ENCODE results near the gene SPATA3.
"Not testable (repeated sequence)": the region's sequence is repeated elsewhere in the genome, so short reads cannot be mapped to it uniquely, and the experiment has no call there.

The SPATA3 gene

DNA sequence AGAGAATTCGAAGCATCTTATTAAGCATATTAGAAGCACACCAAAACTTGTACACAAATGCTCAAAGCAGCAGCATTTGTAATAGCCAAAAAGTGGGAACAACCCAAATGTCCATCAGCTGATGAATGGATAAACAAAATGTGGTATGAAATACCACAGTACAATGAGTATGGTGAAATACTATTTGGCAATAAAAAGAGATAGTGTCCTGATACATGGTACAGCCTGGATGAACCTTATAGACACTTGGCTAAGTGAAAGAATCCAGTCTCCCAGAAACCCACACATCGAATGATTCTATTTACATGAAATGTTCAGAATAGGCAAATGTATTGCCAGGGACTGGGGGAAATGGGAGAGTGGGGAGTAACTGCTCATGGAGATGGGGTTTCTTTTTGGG, 3.0 kb downstream of the SPATA3 start:
- no peaks in the 10 kb centered on the region for H3K4me1 ChIP-seq (ENCODE audit: insufficient read depth, insufficient read length)
- TF ChIP-seq ZNF274 (IDR thresholded peaks at IDR 0.05; ENCODE audit: low read depth, low read length) = no peak
- no peak for TF ChIP-seq YY1 (IDR thresholded peaks at IDR 0.05; ENCODE audit: insufficient read depth, insufficient read length)
- no peak for TF ChIP-seq SUZ12 (IDR thresholded peaks at IDR 0.05; ENCODE audit: extremely low read depth, insufficient read depth, insufficient read length)
- no peaks in the 10 kb centered on the region for H3K9me3 ChIP-seq (ENCODE audit: insufficient read depth, low read length)
- no peak overlapping the region for H3K9ac ChIP-seq (ENCODE audit: insufficient read length, low read depth)
- H3K4me3 ChIP-seq (ENCODE audit: insufficient read length, low read depth) = no peak overlapping the region
- no peak for DNase-seq (ENCODE audit: low read depth, low spot score)
- H3K36me3 ChIP-seq (ENCODE audit: insufficient read depth, insufficient read length, low read length) = no peaks in the 10 kb centered on the region
- H3K27me3 ChIP-seq (ENCODE audit: insufficient read depth, insufficient read length) = no peaks in the 10 kb centered on the region

- Histone ChIP-seq H3K36me3 (ENCODE audit: insufficient read depth, insufficient read length, low read length) (no peaks in the 10 kb centered on the region), H3K4me3 (ENCODE audit: insufficient read length, low read depth) (no peak overlapping the region), H3K27me3 (ENCODE audit: insufficient read depth, insufficient read length) (no peaks in the 10 kb centered on the region), H3K4me1 (ENCODE audit: insufficient read depth, insufficient read length) (no peaks in the 10 kb centered on the region), H3K9me3 (ENCODE audit: insufficient read depth, low read length) (no peaks in the 10 kb centered on the region), H3K9ac (ENCODE audit: insufficient read length, low read depth) (no peak overlapping the region)
- TF ChIP-seq YY1 (IDR thresholded peaks at IDR 0.05; ENCODE audit: insufficient read depth, insufficient read length) (no peak), SUZ12 (IDR thresholded peaks at IDR 0.05; ENCODE audit: extremely low read depth, insufficient read depth, insufficient read length) (no peak)
- DNase-seq (ENCODE audit: low read depth, low spot score) = no peak
Measured at GRCh38 chr2:230999477-230999876, 3.6 kb downstream of the SPATA3 start.

GRCh38 chr2:231000211-231000904, 4.4 kb downstream of the SPATA3 start:
- TF ChIP-seq ZNF274 (IDR thresholded peaks at IDR 0.05; ENCODE audit: low read depth, low read length) (no peak), YY1 (IDR thresholded peaks at IDR 0.05; ENCODE audit: insufficient read depth, insufficient read length) (no peak), SUZ12 (IDR thresholded peaks at IDR 0.05; ENCODE audit: extremely low read depth, insufficient read depth, insufficient read length) (no peak)
- no peaks in the 10 kb centered on the region for H3K27me3 ChIP-seq (ENCODE audit: insufficient read depth, insufficient read length)
- H3K9ac ChIP-seq (ENCODE audit: insufficient read length, low read depth) = no peak overlapping the region
- no peak overlapping the region for H3K4me3 ChIP-seq (ENCODE audit: insufficient read length, low read depth)
- H3K4me1 ChIP-seq (ENCODE audit: insufficient read depth, insufficient read length) = no peaks in the 10 kb centered on the region
- H3K9me3 ChIP-seq (ENCODE audit: insufficient read depth, low read length) = no peaks in the 10 kb centered on the region
- DNase-seq (ENCODE audit: low read depth, low spot score) = no peak
- no peaks in the 10 kb centered on the region for H3K36me3 ChIP-seq (ENCODE audit: insufficient read depth, insufficient read length, low read length)

DNA sequence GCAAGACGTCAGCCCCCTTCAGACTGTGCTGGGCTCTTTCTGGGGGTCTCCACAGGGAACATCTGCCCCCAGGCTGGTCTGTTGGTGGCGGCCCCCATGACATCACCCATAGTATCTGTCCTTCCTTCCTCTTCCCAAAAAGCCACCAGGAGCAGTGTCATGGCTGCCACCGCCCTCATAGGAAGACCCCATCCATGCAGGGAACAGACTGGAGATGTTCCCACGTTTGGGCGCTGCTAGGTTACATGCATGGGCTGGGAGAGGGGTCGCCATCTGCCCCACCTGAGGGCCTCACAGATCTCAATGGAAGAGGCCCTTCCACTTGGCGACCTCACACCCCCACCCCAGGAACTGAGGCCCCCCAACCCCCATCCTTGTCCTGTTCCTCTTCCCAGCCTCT, 5.1 kb downstream of the SPATA3 start:
- H3K9me3 ChIP-seq (ENCODE audit: insufficient read depth, low read length) = no peaks in the 10 kb centered on the region
- H3K27me3 ChIP-seq (ENCODE audit: insufficient read depth, insufficient read length) = no peaks in the 10 kb centered on the region
- no peaks in the 10 kb centered on the region for H3K4me1 ChIP-seq (ENCODE audit: insufficient read depth, insufficient read length)
- no peak for DNase-seq (ENCODE audit: low read depth, low spot score)
- H3K36me3 ChIP-seq (ENCODE audit: insufficient read depth, insufficient read length, low read length) = no peaks in the 10 kb centered on the region
- H3K4me3 ChIP-seq (ENCODE audit: insufficient read length, low read depth) = no peak overlapping the region
- H3K9ac ChIP-seq (ENCODE audit: insufficient read length, low read depth) = no peak overlapping the region
- TF ChIP-seq SUZ12 (IDR thresholded peaks at IDR 0.05; ENCODE audit: extremely low read depth, insufficient read depth, insufficient read length) = no peak

DNA sequence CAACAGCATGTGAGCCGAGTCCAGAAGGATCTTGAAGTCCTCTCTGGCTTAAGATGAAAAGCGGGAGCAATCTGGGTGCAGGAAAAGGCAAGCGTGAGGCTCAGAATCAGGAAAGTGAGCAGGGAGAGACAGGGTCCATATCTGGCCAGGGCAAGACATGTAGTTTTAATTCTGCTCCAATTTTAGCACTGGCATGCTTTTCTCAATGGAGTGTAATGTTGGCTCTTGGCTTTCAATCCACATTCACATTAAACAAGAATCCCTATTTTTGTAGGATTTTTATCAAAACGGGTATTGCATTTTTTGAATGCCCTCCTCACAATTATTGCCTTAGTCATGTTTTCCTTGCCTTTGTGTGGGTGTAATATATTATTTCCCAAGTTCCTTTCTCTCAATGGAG, 6.0 kb downstream of the SPATA3 start:
- Histone ChIP-seq H3K9me3 (ENCODE audit: insufficient read depth, low read length) (no peaks in the 10 kb centered on the region), H3K4me3 (ENCODE audit: insufficient read length, low read depth) (no peak overlapping the region), H3K36me3 (ENCODE audit: insufficient read depth, insufficient read length, low read length) (no peaks in the 10 kb centered on the region), H3K9ac (ENCODE audit: insufficient read length, low read depth) (no peak overlapping the region), H3K4me1 (ENCODE audit: insufficient read depth, insufficient read length) (no peaks in the 10 kb centered on the region), H3K27me3 (ENCODE audit: insufficient read depth, insufficient read length) (no peaks in the 10 kb centered on the region)
- TF ChIP-seq ZNF274 (IDR thresholded peaks at IDR 0.05; ENCODE audit: low read depth, low read length) (no peak), YY1 (IDR thresholded peaks at IDR 0.05; ENCODE audit: insufficient read depth, insufficient read length) (no peak), SUZ12 (IDR thresholded peaks at IDR 0.05; ENCODE audit: extremely low read depth, insufficient read depth, insufficient read length) (no peak)
- no peak for DNase-seq (ENCODE audit: low read depth, low spot score)

DNA sequence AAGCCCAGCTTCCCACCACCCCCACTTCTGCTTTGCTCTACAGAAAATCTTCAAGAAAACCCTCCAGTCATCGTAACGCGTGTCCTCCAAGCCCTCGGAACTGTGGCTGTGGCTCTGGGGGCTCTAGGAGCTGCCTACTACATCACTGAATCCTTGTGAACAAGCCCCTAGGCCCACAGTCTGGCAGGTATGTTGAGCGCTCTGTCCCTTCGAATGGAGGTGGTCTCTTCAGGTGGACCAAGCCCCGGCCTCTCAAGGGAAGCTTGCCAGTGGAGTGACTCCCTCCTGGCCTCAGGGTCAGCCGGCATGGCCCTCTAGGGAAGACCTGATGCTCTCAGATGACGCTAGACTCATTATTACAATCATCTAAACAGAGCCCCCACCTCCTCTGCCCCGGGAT, 6.7 kb downstream of the SPATA3 start:
- Histone ChIP-seq H3K9ac (ENCODE audit: insufficient read length, low read depth) (no peak overlapping the region), H3K36me3 (ENCODE audit: insufficient read depth, insufficient read length, low read length) (no peaks in the 10 kb centered on the region), H3K9me3 (ENCODE audit: insufficient read depth, low read length) (no peaks in the 10 kb centered on the region), H3K27me3 (ENCODE audit: insufficient read depth, insufficient read length) (no peaks in the 10 kb centered on the region), H3K4me1 (ENCODE audit: insufficient read depth, insufficient read length) (no peaks in the 10 kb centered on the region), H3K4me3 (ENCODE audit: insufficient read length, low read depth) (no peak overlapping the region)
- no peak for DNase-seq (ENCODE audit: low read depth, low spot score)
- TF ChIP-seq ZNF274 (IDR thresholded peaks at IDR 0.05; ENCODE audit: low read depth, low read length) (no peak), YY1 (IDR thresholded peaks at IDR 0.05; ENCODE audit: insufficient read depth, insufficient read length) (no peak), SUZ12 (IDR thresholded peaks at IDR 0.05; ENCODE audit: extremely low read depth, insufficient read depth, insufficient read length) (no peak)

GRCh38 chr2:231003186-231003585, 7.3 kb downstream of the SPATA3 start:
- no peak for DNase-seq (ENCODE audit: low read depth, low spot score)
- H3K4me1 ChIP-seq (ENCODE audit: insufficient read depth, insufficient read length) = peaks cover 3% of the 10 kb centered on the region
- TF ChIP-seq ZNF274 (IDR thresholded peaks at IDR 0.05; ENCODE audit: low read depth, low read length) = no peak
- no peak for TF ChIP-seq SUZ12 (IDR thresholded peaks at IDR 0.05; ENCODE audit: extremely low read depth, insufficient read depth, insufficient read length)
- TF ChIP-seq YY1 (IDR thresholded peaks at IDR 0.05; ENCODE audit: insufficient read depth, insufficient read length) = no peak
- no peak overlapping the region for H3K9ac ChIP-seq (ENCODE audit: insufficient read length, low read depth)
- H3K36me3 ChIP-seq (ENCODE audit: insufficient read depth, insufficient read length, low read length) = no peaks in the 10 kb centered on the region
- H3K4me3 ChIP-seq (ENCODE audit: insufficient read length, low read depth) = no peak overlapping the region
- H3K9me3 ChIP-seq (ENCODE audit: insufficient read depth, low read length) = no peaks in the 10 kb centered on the region
- H3K27me3 ChIP-seq (ENCODE audit: insufficient read depth, insufficient read length) = no peaks in the 10 kb centered on the region

DNA sequence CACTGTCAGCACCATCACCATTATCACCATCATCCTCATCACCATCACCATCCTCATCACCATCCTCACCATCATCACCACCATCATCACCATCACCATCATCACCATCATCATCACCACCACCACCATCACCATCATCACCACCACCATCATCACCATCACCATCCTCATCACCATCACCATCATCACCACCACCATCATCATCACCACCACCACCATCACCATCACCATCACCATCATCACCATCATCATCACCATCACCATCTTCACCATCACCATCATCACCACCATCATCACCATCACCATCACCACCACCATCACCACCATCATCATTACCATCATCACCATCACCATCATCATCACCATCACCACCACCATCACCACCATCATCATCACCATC, 9.0 kb downstream of the SPATA3 start:
- H3K4me3 ChIP-seq (ENCODE audit: insufficient read length, low read depth); H3K27me3 ChIP-seq (ENCODE audit: insufficient read depth, insufficient read length); H3K4me1 ChIP-seq (ENCODE audit: insufficient read depth, insufficient read length); H3K9me3 ChIP-seq (ENCODE audit: insufficient read depth, low read length); H3K36me3 ChIP-seq (ENCODE audit: insufficient read depth, insufficient read length, low read length); DNase-seq (ENCODE audit: low read depth, low spot score); H3K9ac ChIP-seq (ENCODE audit: insufficient read length, low read depth): not testable (repeated sequence)

Data from NT2/D1 (cell line).